Right lobe of liver (tissue), 4 donors: ENCODE measurements around the gene ASB4.

ENCODE experiments used
- CTCF ChIP-seq, 4 donors: fragments of 200-600 bp in 3 of 4; fragments of 450-650 bp in 1 of 4; IDR thresholded peaks; one replicate each; pipeline versions ENCODE4 v1.5.1 to v1.8.0; 2016 to 2022; ENCODE audit warnings: antibody characterized with exemption in 4 of 4, mild to moderate bottlenecking in 2 of 4
- POLR2A ChIP-seq: fragments of 450-650 bp; IDR thresholded peaks from one replicate; pipeline ENCODE4 v1.6.1; 2017; ENCODE audit warnings: antibody characterized with exemption, mild to moderate bottlenecking
- donor health status: DM: no; HTN: no; CAD: no.
- donor health status: DM: no; HTN: no; CAD: no.
- donor health status: DM: no; HTN: yes; CAD: no.

DNA sequence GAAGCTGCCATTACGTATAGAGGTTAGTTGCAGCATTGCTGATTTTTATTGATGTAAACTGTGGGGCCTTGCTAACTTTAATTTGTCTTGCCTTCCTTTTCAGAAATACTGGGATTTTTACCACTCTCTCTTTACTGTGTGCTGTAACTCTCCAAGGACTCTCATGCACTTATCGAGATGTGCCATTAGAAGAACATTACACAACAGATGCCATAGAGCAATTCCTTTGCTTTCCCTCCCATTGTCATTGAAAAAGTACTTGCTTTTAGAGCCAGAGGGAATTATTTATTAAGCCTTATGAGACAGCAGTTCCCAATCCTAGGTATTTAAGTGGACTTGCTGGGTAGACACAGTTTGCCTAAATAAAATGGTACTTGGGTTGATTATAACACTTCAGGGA, 51.7 kb downstream of the ASB4 start:
- no peak for TF ChIP-seq CTCF (IDR thresholded peaks at IDR 0.05)
- no peak for TF ChIP-seq POLR2A
